K562 (cell line): ENCODE results near the gene ATXN10.

Experiments
- CTCF ChIP-seq, 3 experiments: IDR thresholded peaks in 2 of 3; conservative IDR thresholded peaks in 1 of 3; 2 replicates each; pipeline ENCODE4 v1.5.1; 2011 to 2012; ENCODE audit warnings: low read length in 3 of 3, mild to moderate bottlenecking in 3 of 3, control low read depth in 2 of 3, improper control_type of control experiment in 1 of 3, inconsistent platforms in 1 of 3, low read depth in 1 of 3, mixed read lengths in 1 of 3, moderate library complexity in 1 of 3; ENCODE audit not compliant: insufficient read depth in 2 of 3
- DPF2 ChIP-seq: fragments of 450-650 bp; IDR thresholded peaks from 2 replicates; pipeline ENCODE4 v1.6.1; 2016
- GABPA ChIP-seq: fragments of 200-800 bp; sonication (Bioruptor generic); conservative IDR thresholded peaks from 2 replicates; pipeline ENCODE4 v1.6.1; 2016; ENCODE audit warnings: low read depth, missing genetic modification characterization, missing compliant biosample characterization
- JUND ChIP-seq, 2 experiments: IDR thresholded peaks; 2 replicates in 1 of 2; 3 replicates in 1 of 2; pipeline ENCODE4 v1.6.1; 2011; ENCODE audit warnings: borderline replicate concordance in 2 of 2, low read depth in 2 of 2, low read length in 2 of 2, improper control_type of control experiment in 1 of 2, missing biosample characterization in 1 of 2, missing genetic modification characterization in 1 of 2, missing genetic modification reagents in 1 of 2
- POLR2AphosphoS2 ChIP-seq: IDR thresholded peaks from 2 replicates; pipeline ENCODE4 v1.6.1; 2012; ENCODE audit warnings: low read length, improper control_type of control experiment
- RAD51 ChIP-seq: fragments of 450-650 bp; IDR thresholded peaks from 2 replicates; pipeline ENCODE4 v1.7.1; 2016; ENCODE audit warnings: low read depth, mild to moderate bottlenecking, borderline replicate concordance
- TAF7 ChIP-seq: fragments of 450-650 bp; IDR thresholded peaks from 2 replicates; pipeline ENCODE4 v1.6.1; 2016; ENCODE audit warnings: missing genetic modification characterization, missing compliant biosample characterization
- TAF9B ChIP-seq: fragments of 450-650 bp; IDR thresholded peaks from 2 replicates; pipeline ENCODE4 v1.6.1; 2018; ENCODE audit warnings: mild to moderate bottlenecking; ENCODE audit not compliant: partially characterized antibody
- TCF7 ChIP-seq: sonication (generic); IDR thresholded peaks from 2 replicates; pipeline ENCODE4 v1.6.1; 2016; ENCODE audit warnings: antibody characterized with exemption, borderline replicate concordance
- ZFP36 ChIP-seq: fragments of 150-350 bp; IDR thresholded peaks from 2 replicates; pipeline ENCODE4 v1.6.1; 2018; ENCODE audit warnings: low read length, low read depth; ENCODE audit not compliant: partially characterized antibody
- ZNF23 ChIP-seq: fragments of 250-450 bp; sonication (Bioruptor Pico); IDR thresholded peaks from 2 replicates; pipeline ENCODE4 v1.4.0; 2020; ENCODE audit warnings: mild to moderate bottlenecking
- TF ChIP-seq, protein P1 (sequence below): fragments of 250-450 bp; sonication (Bioruptor Pico); IDR thresholded peaks from 2 replicates; pipeline ENCODE4 v1.9.0; 2021; ENCODE audit warnings: mild to moderate bottlenecking, inconsistent platforms

GRCh38 chr22:45816776-45817175 lies 145.1 kb downstream of the ATXN10 start:
- TF ChIP-seq CTCF (IDR thresholded peaks at IDR 0.05 in 2 of 3, conservative IDR thresholded peaks at IDR 0.05 in 1 of 3; ENCODE audit: insufficient read depth in 2 of 3, low read depth in 1 of 3, low read length in 3 of 3) = no peak
- no peak for TF ChIP-seq TAF9B
- TF ChIP-seq ZNF23 (CRISPR knock-in tag) = no peak
- TF ChIP-seq JUND (IDR thresholded peaks at IDR 0.05; ENCODE audit: borderline replicate concordance, low read depth, low read length) = no peak
- no peak for TF ChIP-seq JUND (tag; IDR thresholded peaks at IDR 0.05; ENCODE audit: borderline replicate concordance, low read depth, low read length)
- no peak for TF ChIP-seq TCF7
- no peak for TF ChIP-seq GABPA (tag)
- no peak for TF ChIP-seq TAF7 (tag)
- no peak for TF ChIP-seq POLR2AphosphoS2
- TF ChIP-seq, protein P1, sequence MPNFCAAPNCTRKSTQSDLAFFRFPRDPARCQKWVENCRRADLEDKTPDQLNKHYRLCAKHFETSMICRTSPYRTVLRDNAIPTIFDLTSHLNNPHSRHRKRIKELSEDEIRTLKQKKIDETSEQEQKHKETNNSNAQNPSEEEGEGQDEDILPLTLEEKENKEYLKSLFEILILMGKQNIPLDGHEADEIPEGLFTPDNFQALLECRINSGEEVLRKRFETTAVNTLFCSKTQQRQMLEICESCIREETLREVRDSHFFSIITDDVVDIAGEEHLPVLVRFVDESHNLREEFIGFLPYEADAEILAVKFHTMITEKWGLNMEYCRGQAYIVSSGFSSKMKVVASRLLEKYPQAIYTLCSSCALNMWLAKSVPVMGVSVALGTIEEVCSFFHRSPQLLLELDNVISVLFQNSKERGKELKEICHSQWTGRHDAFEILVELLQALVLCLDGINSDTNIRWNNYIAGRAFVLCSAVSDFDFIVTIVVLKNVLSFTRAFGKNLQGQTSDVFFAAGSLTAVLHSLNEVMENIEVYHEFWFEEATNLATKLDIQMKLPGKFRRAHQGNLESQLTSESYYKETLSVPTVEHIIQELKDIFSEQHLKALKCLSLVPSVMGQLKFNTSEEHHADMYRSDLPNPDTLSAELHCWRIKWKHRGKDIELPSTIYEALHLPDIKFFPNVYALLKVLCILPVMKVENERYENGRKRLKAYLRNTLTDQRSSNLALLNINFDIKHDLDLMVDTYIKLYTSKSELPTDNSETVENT (CRISPR knock-in tag) = no peak
- TF ChIP-seq ZFP36 = no peak
- no peak for TF ChIP-seq RAD51
- no peak for TF ChIP-seq DPF2
